ENCODE measurements around the gene MAML1.

The MAML1 gene

GRCh38 chr5:179795049-179795862, 62.6 kb downstream of the MAML1 start:
- Histone ChIP-seq H3K9me3 (ENCODE audit: control insufficient read depth, insufficient read depth, low read length) (no peaks in the 10 kb centered on the region), H3K27ac (ENCODE audit: low read depth, low read length) (no peak overlapping the region), H3K36me3 (ENCODE audit: control insufficient read depth, insufficient read depth, low read length) (peaks cover 31% of the 10 kb centered on the region), H3K4me3 (ENCODE audit: low read depth, low read length) (peak overlapping the region; percentile 78), H3K4me1 (ENCODE audit: control insufficient read depth, insufficient read depth, low read length) (peaks cover 9% of the 10 kb centered on the region; the same call in 1 of the 2 replicates), H3K9ac (ENCODE audit: low read depth, low read length) (peak overlapping the region; percentile 44; the same call in 1 of the 2 replicates), H3K27me3 (ENCODE audit: control insufficient read depth, insufficient read depth, low read length) (no peaks in the 10 kb centered on the region)

GRCh38 chr5:179795863-179796833, 63.5 kb downstream of the MAML1 start:
- Histone ChIP-seq H3K9ac (ENCODE audit: low read depth, low read length) (peak overlapping the region; percentile 44; the same call in 1 of the 2 replicates), H3K27me3 (ENCODE audit: control insufficient read depth, insufficient read depth, low read length) (no peaks in the 10 kb centered on the region), H3K36me3 (ENCODE audit: control insufficient read depth, insufficient read depth, low read length) (peaks cover 33% of the 10 kb centered on the region), H3K9me3 (ENCODE audit: control insufficient read depth, insufficient read depth, low read length) (no peaks in the 10 kb centered on the region), H3K4me1 (ENCODE audit: control insufficient read depth, insufficient read depth, low read length) (peaks cover 9% of the 10 kb centered on the region; the same call in 1 of the 2 replicates), H3K27ac (ENCODE audit: low read depth, low read length) (peak overlapping the region; percentile 59), H3K4me3 (ENCODE audit: low read depth, low read length) (peak overlapping the region; percentile 78)

GRCh38 chr5:179796877-179797608, 64.4 kb downstream of the MAML1 start:
- H3K36me3 ChIP-seq (ENCODE audit: control insufficient read depth, insufficient read depth, low read length) = peaks cover 33% of the 10 kb centered on the region
- H3K27ac ChIP-seq (ENCODE audit: low read depth, low read length) = peak overlapping the region; percentile 59
- H3K9me3 ChIP-seq (ENCODE audit: control insufficient read depth, insufficient read depth, low read length) = no peaks in the 10 kb centered on the region
- H3K4me1 ChIP-seq (ENCODE audit: control insufficient read depth, insufficient read depth, low read length) = peaks cover 10% of the 10 kb centered on the region; the same call in 1 of the 2 replicates
- no peaks in the 10 kb centered on the region for H3K27me3 ChIP-seq (ENCODE audit: control insufficient read depth, insufficient read depth, low read length)
- no peak overlapping the region for H3K9ac ChIP-seq (ENCODE audit: low read depth, low read length)
- H3K4me3 ChIP-seq (ENCODE audit: low read depth, low read length) = peak overlapping the region; percentile 78

- no peak overlapping the region for H3K27ac ChIP-seq (ENCODE audit: low read depth, low read length)
Measured at GRCh38 chr5:179797741-179798140, 65.1 kb downstream of the MAML1 start.

GRCh38 chr5:179798144-179798770, 65.6 kb downstream of the MAML1 start:
- peaks cover 33% of the 10 kb centered on the region for H3K36me3 ChIP-seq (ENCODE audit: control insufficient read depth, insufficient read depth, low read length)
- no peaks in the 10 kb centered on the region for H3K9me3 ChIP-seq (ENCODE audit: control insufficient read depth, insufficient read depth, low read length)
- no peaks in the 10 kb centered on the region for H3K27me3 ChIP-seq (ENCODE audit: control insufficient read depth, insufficient read depth, low read length)
- no peak overlapping the region for H3K27ac ChIP-seq (ENCODE audit: low read depth, low read length)
- no peak overlapping the region for H3K4me3 ChIP-seq (ENCODE audit: low read depth, low read length)
- no peak overlapping the region for H3K9ac ChIP-seq (ENCODE audit: low read depth, low read length)
- H3K4me1 ChIP-seq (ENCODE audit: control insufficient read depth, insufficient read depth, low read length) = peaks cover 22% of the 10 kb centered on the region

More at GRCh38 chr5:179797741-179798140, 65.1 kb downstream of the MAML1 start:
- Histone ChIP-seq H3K27me3 (ENCODE audit: control insufficient read depth, insufficient read depth, low read length) (no peaks in the 10 kb centered on the region), H3K4me1 (ENCODE audit: control insufficient read depth, insufficient read depth, low read length) (peaks cover 17% of the 10 kb centered on the region), H3K36me3 (ENCODE audit: control insufficient read depth, insufficient read depth, low read length) (peaks cover 33% of the 10 kb centered on the region), H3K4me3 (ENCODE audit: low read depth, low read length) (no peak overlapping the region), H3K9ac (ENCODE audit: low read depth, low read length) (no peak overlapping the region), H3K9me3 (ENCODE audit: control insufficient read depth, insufficient read depth, low read length) (no peaks in the 10 kb centered on the region)

- Histone ChIP-seq H3K4me3 (ENCODE audit: low read depth, low read length) (no peak overlapping the region), H3K27me3 (ENCODE audit: control insufficient read depth, insufficient read depth, low read length) (no peaks in the 10 kb centered on the region), H3K27ac (ENCODE audit: low read depth, low read length) (no peak overlapping the region), H3K4me1 (ENCODE audit: control insufficient read depth, insufficient read depth, low read length) (peaks cover 28% of the 10 kb centered on the region), H3K36me3 (ENCODE audit: control insufficient read depth, insufficient read depth, low read length) (peaks cover 33% of the 10 kb centered on the region), H3K9ac (ENCODE audit: low read depth, low read length) (no peak overlapping the region), H3K9me3 (ENCODE audit: control insufficient read depth, insufficient read depth, low read length) (no peaks in the 10 kb centered on the region)
Measured at GRCh38 chr5:179798771-179799643, 66.4 kb downstream of the MAML1 start.

- Histone ChIP-seq H3K4me3 (ENCODE audit: low read depth, low read length) (no peak overlapping the region), H3K9ac (ENCODE audit: low read depth, low read length) (no peak overlapping the region), H3K36me3 (ENCODE audit: control insufficient read depth, insufficient read depth, low read length) (peaks cover 33% of the 10 kb centered on the region), H3K9me3 (ENCODE audit: control insufficient read depth, insufficient read depth, low read length) (no peaks in the 10 kb centered on the region), H3K27ac (ENCODE audit: low read depth, low read length) (no peak overlapping the region), H3K27me3 (ENCODE audit: control insufficient read depth, insufficient read depth, low read length) (no peaks in the 10 kb centered on the region), H3K4me1 (ENCODE audit: control insufficient read depth, insufficient read depth, low read length) (peaks cover 25% of the 10 kb centered on the region)
Measured at GRCh38 chr5:179799644-179799973, 67.0 kb downstream of the MAML1 start.

- H3K9me3 ChIP-seq (ENCODE audit: control insufficient read depth, insufficient read depth, low read length) = no peaks in the 10 kb centered on the region
- H3K4me3 ChIP-seq (ENCODE audit: low read depth, low read length) = no peak overlapping the region
- H3K27me3 ChIP-seq (ENCODE audit: control insufficient read depth, insufficient read depth, low read length) = no peaks in the 10 kb centered on the region
- H3K4me1 ChIP-seq (ENCODE audit: control insufficient read depth, insufficient read depth, low read length) = peaks cover 23% of the 10 kb centered on the region
- no peak overlapping the region for H3K27ac ChIP-seq (ENCODE audit: low read depth, low read length)
- H3K9ac ChIP-seq (ENCODE audit: low read depth, low read length) = no peak overlapping the region
- peaks cover 33% of the 10 kb centered on the region for H3K36me3 ChIP-seq (ENCODE audit: control insufficient read depth, insufficient read depth, low read length)
Measured at GRCh38 chr5:179800071-179800695, 67.6 kb downstream of the MAML1 start.

- no peak overlapping the region for H3K27ac ChIP-seq (ENCODE audit: low read depth, low read length)
- H3K4me3 ChIP-seq (ENCODE audit: low read depth, low read length) = no peak overlapping the region
- H3K4me1 ChIP-seq (ENCODE audit: control insufficient read depth, insufficient read depth, low read length) = peaks cover 25% of the 10 kb centered on the region
- H3K9me3 ChIP-seq (ENCODE audit: control insufficient read depth, insufficient read depth, low read length) = no peaks in the 10 kb centered on the region
- no peaks in the 10 kb centered on the region for H3K27me3 ChIP-seq (ENCODE audit: control insufficient read depth, insufficient read depth, low read length)
- H3K9ac ChIP-seq (ENCODE audit: low read depth, low read length) = no peak overlapping the region
- H3K36me3 ChIP-seq (ENCODE audit: control insufficient read depth, insufficient read depth, low read length) = peaks cover 33% of the 10 kb centered on the region
Measured at GRCh38 chr5:179800696-179801201, 68.1 kb downstream of the MAML1 start.

All from HUES48 (cell line).